ENCODE measurements around the gene SELE. TPM values are rescaled to one million over a fixed set of nuclear protein-coding genes. Genes with fewer than 3 reads are reported as not detected.

Gene SELE
- total RNA-seq, 1 experiment from 2014 or later: not detected

GRCh38 chr1:169746550-169746949 is 12.7 kb upstream of the SELE start:
- CTCF ChIA-PET: interaction anchor here (0.6 to 0.7 kb wide), 2 partner anchors 29 to 35 kb away, joined by 3 to 4 read pairs; no protein-coding TSS in a partner anchor
- BruUV-seq (replicated peaks): no TSS peak
- Mint-ChIP-seq H3K27ac (ENCODE audit: low read depth, unreplicated experiment) (no peak overlapping the region), H3K4me3 (ENCODE audit: unreplicated experiment) (no peak overlapping the region), H3K9me3 (ENCODE audit: unreplicated experiment) (no peaks in the 10 kb centered on the region), H3K4me1 (ENCODE audit: insufficient read depth, unreplicated experiment) (peaks cover 6% of the 10 kb centered on the region), H3K27me3 (ENCODE audit: insufficient read depth, unreplicated experiment) (no peaks in the 10 kb centered on the region), H3K36me3 (ENCODE audit: insufficient read depth, unreplicated experiment) (no peaks in the 10 kb centered on the region)
- intact Hi-C loops (cut with micrococcal nuclease): no loop called here
- POLR2A ChIA-PET: interaction anchor here (0.7 kb wide), 1 partner anchor 8 kb away, joined by 3 read pairs; no protein-coding TSS in a partner anchor
- DNase-seq (ENCODE audit: unreplicated experiment): no peak
- no peak for TF ChIP-seq CTCF (IDR thresholded peaks at IDR 0.05; ENCODE audit: unreplicated experiment)

GRCh38 chr1:169745015-169745861 is 11.4 kb upstream of the SELE start:
- Mint-ChIP-seq H3K9me3 (ENCODE audit: unreplicated experiment) (no peaks in the 10 kb centered on the region), H3K27me3 (ENCODE audit: insufficient read depth, unreplicated experiment) (peaks cover 4% of the 10 kb centered on the region), H3K4me3 (ENCODE audit: unreplicated experiment) (no peak overlapping the region), H3K27ac (ENCODE audit: low read depth, unreplicated experiment) (no peak overlapping the region), H3K36me3 (ENCODE audit: insufficient read depth, unreplicated experiment) (no peaks in the 10 kb centered on the region), H3K4me1 (ENCODE audit: insufficient read depth, unreplicated experiment) (peaks cover 6% of the 10 kb centered on the region)
- ChIA-PET POLR2A (interaction anchor here (0.6 kb wide), 1 partner anchor 27 kb away, joined by 3 read pairs; no protein-coding TSS in a partner anchor), CTCF (interaction anchor here (0.6 to 1.5 kb wide), 4 partner anchors 32 to 1330 kb away, joined by 3 to 4 read pairs (median 3); no protein-coding TSS in a partner anchor)
- no peak for TF ChIP-seq CTCF (IDR thresholded peaks at IDR 0.05; ENCODE audit: unreplicated experiment)
- intact Hi-C loops (cut with micrococcal nuclease): no loop called here
- no TSS peak for BruUV-seq (replicated peaks)
- peak; percentile 78 for DNase-seq (ENCODE audit: unreplicated experiment)

- POLR2A ChIA-PET: interaction anchor here (0.6 kb wide), 1 partner anchor 11 kb away, joined by 3 read pairs; no protein-coding TSS in a partner anchor
- TF ChIP-seq CTCF (IDR thresholded peaks at IDR 0.05; ENCODE audit: unreplicated experiment): no peak
- no peak overlapping the region for H3K27ac Mint-ChIP-seq (ENCODE audit: low read depth, unreplicated experiment)
- H3K36me3 Mint-ChIP-seq (ENCODE audit: insufficient read depth, unreplicated experiment): no peaks in the 10 kb centered on the region
- H3K4me3 Mint-ChIP-seq (ENCODE audit: unreplicated experiment): no peak overlapping the region
- no peak for DNase-seq (ENCODE audit: unreplicated experiment)
- peaks cover 6% of the 10 kb centered on the region for H3K4me1 Mint-ChIP-seq (ENCODE audit: insufficient read depth, unreplicated experiment)
- BruUV-seq (replicated peaks): no TSS peak
- CTCF ChIA-PET: interaction anchor here (1.5 to 2.1 kb wide), 2 partner anchors 30 to 52 kb away, joined by 3 to 9 read pairs; no protein-coding TSS in a partner anchor
- intact Hi-C loops (cut with micrococcal nuclease): no loop called here
- peaks cover 14% of the 10 kb centered on the region for H3K27me3 Mint-ChIP-seq (ENCODE audit: insufficient read depth, unreplicated experiment)
- no peaks in the 10 kb centered on the region for H3K9me3 Mint-ChIP-seq (ENCODE audit: unreplicated experiment)
Observed at GRCh38 chr1:169741666-169742394, 8.0 kb upstream of the SELE start.

GRCh38 chr1:169739980-169740379 is 6.1 kb upstream of the SELE start:
- Mint-ChIP-seq H3K4me1 (ENCODE audit: insufficient read depth, unreplicated experiment) (no peaks in the 10 kb centered on the region), H3K9me3 (ENCODE audit: unreplicated experiment) (no peaks in the 10 kb centered on the region), H3K27me3 (ENCODE audit: insufficient read depth, unreplicated experiment) (peaks cover 14% of the 10 kb centered on the region), H3K4me3 (ENCODE audit: unreplicated experiment) (no peak overlapping the region), H3K27ac (ENCODE audit: low read depth, unreplicated experiment) (no peak overlapping the region), H3K36me3 (ENCODE audit: insufficient read depth, unreplicated experiment) (no peaks in the 10 kb centered on the region)
- intact Hi-C loops (cut with micrococcal nuclease): no loop called here
- ChIA-PET POLR2A (no interaction called here), CTCF (interaction anchor here (0.9 to 1.1 kb wide), 2 partner anchors 14 to 50 kb away, joined by 3 to 4 read pairs; no protein-coding TSS in a partner anchor)
- no peak for DNase-seq (ENCODE audit: unreplicated experiment)
- no peak for TF ChIP-seq CTCF (IDR thresholded peaks at IDR 0.05; ENCODE audit: unreplicated experiment)
- BruUV-seq (replicated peaks): no TSS peak
